Subcutaneous adipose tissue (tissue), 4 donors: ENCODE measurements around the gene PITPNB. TPM values are rescaled to one million over a fixed set of nuclear protein-coding genes. Genes with fewer than 3 reads are reported as not detected.

Source experiments
- CTCF ChIP-seq: fragments of 450-650 bp; IDR thresholded peaks from one replicate; pipeline ENCODE4 v1.5.1; 2016; ENCODE audit warnings: low read depth, mild to moderate bottlenecking, control low read depth, antibody characterized with exemption, moderate library complexity
- total RNA-seq, 4 donors: library from RNA; depleted of rRNA; stranded (reverse); fragments of >200 nt; gene quantifications; one replicate each; pipeline ENCODE4 v1.1.0, GENCODE V29; 2016

Gene PITPNB
- total RNA-seq, 4 donors from 2014 or later: 43.5 to 89.3 (median 46.5) TPM

GRCh38 chr22:27888310-27888709 lies 30.7 kb downstream of the PITPNB start:
- TF ChIP-seq CTCF: no peak

GRCh38 chr22:27886843-27887151 lies 32.3 kb downstream of the PITPNB start:
- TF ChIP-seq CTCF: no peak

- TF ChIP-seq CTCF: no peak
Measured at GRCh38 chr22:27885977-27886842, 32.8 kb downstream of the PITPNB start.

GRCh38 chr22:27883656-27884350 lies 35.3 kb downstream of the PITPNB start:
- no peak for TF ChIP-seq CTCF

GRCh38 chr22:27882507-27883290 lies 36.4 kb downstream of the PITPNB start:
- TF ChIP-seq CTCF: no peak

- no peak for TF ChIP-seq CTCF
Measured at GRCh38 chr22:27881421-27881820, 37.6 kb downstream of the PITPNB start.
